ENCODE measurements around the gene FRMD8. TPM values are rescaled to one million over a fixed set of nuclear protein-coding genes. Genes with fewer than 3 reads are reported as not detected.

Gene FRMD8
- total and polyA plus RNA-seq, 2 of the 4 experiments (the other 2 are of a cell fraction), result 11.3 to 19.8 TPM

- intact Hi-C loops (cut with micrococcal nuclease) (loop anchor here (5.0 kb wide), 1 partner anchor 81 kb away; no protein-coding TSS in a partner anchor), dilution Hi-C loops (cut with HindIII; ENCODE audit: low sequenced_read_pairs, unreplicated experiment) (no loop called here), in situ Hi-C loops (cut with MboI; ENCODE audit: low sequenced_read_pairs) (no loop called here)
- H3K27me3 ChIP-seq (ENCODE audit: control insufficient read depth, insufficient read depth, low read length), result no peaks in the 10 kb centered on the region
- H4K5ac ChIP-seq (ENCODE audit: low read depth, low read length), result no peak overlapping the region
- no peak overlapping the region for H4K91ac ChIP-seq (ENCODE audit: insufficient read depth, low read depth, low read length)
- TF ChIP-seq POLR2A (IDR thresholded peaks at IDR 0.05; ENCODE audit: low read depth, low read length) (peak; percentile 54; the same call in 1 of the 2 replicates), MAZ (IDR thresholded peaks at IDR 0.05; ENCODE audit: borderline replicate concordance, low read depth, low read length) (no peak)
- H2AK5ac ChIP-seq (ENCODE audit: low read depth, low read length), result no peak overlapping the region
- no peak overlapping the region for H2BK120ac ChIP-seq (ENCODE audit: low read depth, low read length)
- H2BK5ac ChIP-seq (ENCODE audit: low read depth, low read length, poor library complexity, severe bottlenecking), result no peak overlapping the region
- H2AFZ ChIP-seq (replicated peaks; ENCODE audit: low read length, poor library complexity), result no peak overlapping the region
- no peak overlapping the region for H2AK9ac ChIP-seq (replicated peaks; ENCODE audit: low read depth, low read length, poor library complexity)
- peaks cover 42% of the 10 kb centered on the region for H3K36me3 ChIP-seq (ENCODE audit: control insufficient read depth, insufficient read depth, low read length)
- peak overlapping the region; percentile 19; the same call in 1 of the 2 replicates for H3K4me3 ChIP-seq (ENCODE audit: insufficient read depth, low read depth, low read length)
- peaks cover 97% of the 10 kb centered on the region for H4K20me1 ChIP-seq (ENCODE audit: insufficient read depth, low read length)
- BruUV-seq (replicated peaks), result no TSS peak
- DNase-seq (peak; percentile 48), ATAC-seq (ENCODE audit: low read depth) (no peak)
- no peak overlapping the region for H2BK20ac ChIP-seq (ENCODE audit: low read depth, low read length)
- H4K8ac ChIP-seq (ENCODE audit: low read depth in 2 of 2, low read length in 2 of 2), result no peak overlapping the region
- no peak overlapping the region for H3K27ac ChIP-seq (ENCODE audit: insufficient read depth, low read length)
- ChIA-PET CTCF (no interaction called here), POLR2A (ENCODE audit: unreplicated experiment) (no interaction called here)
- WGBS, 2 experiments (ENCODE audit: extremely low coverage in 2 of 2, insufficient read length in 1 of 2), result no CpG with 5 or more reads among the region's 4 CpGs
- H3K14ac ChIP-seq (replicated peaks; ENCODE audit: low read depth, low read length), result no peak overlapping the region
- no peak overlapping the region for H2BK15ac ChIP-seq (ENCODE audit: low read depth, low read length)
- H3K4me1 ChIP-seq (ENCODE audit: control insufficient read depth, insufficient read depth, low read length), result peaks cover 2% of the 10 kb centered on the region; the same call in 1 of the 2 replicates
- no peaks in the 10 kb centered on the region for H3K9me3 ChIP-seq (ENCODE audit: control insufficient read depth, insufficient read depth, low read length)
- H3K79me1 ChIP-seq (ENCODE audit: low read depth in 1 of 2, low read length in 2 of 2), result peaks cover 5 to 43% of the 10 kb centered on the region in 2 experiments; a peak in 3 of 4 replicates
- no peak overlapping the region for H3K4ac ChIP-seq (ENCODE audit: low read depth, low read length)
- no peak overlapping the region for H3K9ac ChIP-seq (ENCODE audit: low read depth, low read length)
- no peak overlapping the region for H3K56ac ChIP-seq (ENCODE audit: extremely low read depth, insufficient read depth, low read length)
- no peak overlapping the region for H3K18ac ChIP-seq (ENCODE audit: low read depth, low read length)
- peak overlapping the region; percentile 51; the same call in 1 of the 2 replicates for H3K4me2 ChIP-seq (ENCODE audit: low read depth, low read length)
- no peaks in the 10 kb centered on the region; the same call in 1 of the 2 replicates for H3K9me1 ChIP-seq (ENCODE audit: insufficient read depth, low read length)
- peak overlapping the region; percentile 67; the same call in 1 of the 2 replicates for H3K23ac ChIP-seq (ENCODE audit: low read depth, low read length)
Measured at GRCh38 chr11:65431451-65432099, 45.1 kb downstream of the FRMD8 start.

Data from IMR-90 (cell line).